IPS-18a (cell line): ENCODE results near the gene TAX1BP3.
A peak's percentile ranks its signal among the peaks of the same experiment; 100 is the strongest.

Experiments used
- H3K27ac ChIP-seq: one replicate; pipeline ENCODE4 v1.5.1; 2013; ENCODE audit warnings: low read length
- H3K27me3 ChIP-seq: one replicate; pipeline ENCODE4 v1.6.1; 2013; ENCODE audit warnings: mild to moderate bottlenecking, low read length; ENCODE audit not compliant: control insufficient read depth, insufficient read depth
- H3K36me3 ChIP-seq: one replicate; pipeline ENCODE4 v1.6.1; 2013; ENCODE audit warnings: low read depth, low read length; ENCODE audit not compliant: control insufficient read depth
- H3K4me1 ChIP-seq: one replicate; pipeline ENCODE4 v1.6.1; 2013; ENCODE audit warnings: low read depth, low read length; ENCODE audit not compliant: control insufficient read depth
- H3K4me3 ChIP-seq: one replicate; pipeline ENCODE4 v1.5.1; 2013; ENCODE audit warnings: low read length
- H3K9ac ChIP-seq: one replicate; pipeline ENCODE4 v1.6.1; 2013; ENCODE audit warnings: mild to moderate bottlenecking, low read length, moderate library complexity
- H3K9me3 ChIP-seq: one replicate; pipeline ENCODE4 v1.6.1; 2013; ENCODE audit warnings: low read depth, low read length; ENCODE audit not compliant: control insufficient read depth

Gene TAX1BP3

GRCh38 chr17:3667366-3668278, 756 bp downstream of the TAX1BP3 start:
- Histone ChIP-seq H3K27me3 (no peaks in the 10 kb centered on the region), H3K4me3 (peak overlapping the region; percentile 92), H3K9me3 (no peaks in the 10 kb centered on the region), H3K36me3 (no peaks in the 10 kb centered on the region), H3K27ac (peak overlapping the region; percentile 64), H3K4me1 (peaks cover 3% of the 10 kb centered on the region), H3K9ac (peak overlapping the region; percentile 82)

GRCh38 chr17:3666516-3666915, 1.9 kb downstream of the TAX1BP3 start:
- no peak overlapping the region for H3K4me3 ChIP-seq
- H3K27ac ChIP-seq, result no peak overlapping the region
- no peaks in the 10 kb centered on the region for H3K9me3 ChIP-seq
- H3K9ac ChIP-seq, result no peak overlapping the region
- H3K36me3 ChIP-seq, result no peaks in the 10 kb centered on the region
- H3K4me1 ChIP-seq, result peaks cover 3% of the 10 kb centered on the region
- H3K27me3 ChIP-seq, result no peaks in the 10 kb centered on the region

- H3K27ac ChIP-seq, result no peak overlapping the region
Measured at GRCh38 chr17:3665834-3666233, 2.5 kb downstream of the TAX1BP3 start.

DNA sequence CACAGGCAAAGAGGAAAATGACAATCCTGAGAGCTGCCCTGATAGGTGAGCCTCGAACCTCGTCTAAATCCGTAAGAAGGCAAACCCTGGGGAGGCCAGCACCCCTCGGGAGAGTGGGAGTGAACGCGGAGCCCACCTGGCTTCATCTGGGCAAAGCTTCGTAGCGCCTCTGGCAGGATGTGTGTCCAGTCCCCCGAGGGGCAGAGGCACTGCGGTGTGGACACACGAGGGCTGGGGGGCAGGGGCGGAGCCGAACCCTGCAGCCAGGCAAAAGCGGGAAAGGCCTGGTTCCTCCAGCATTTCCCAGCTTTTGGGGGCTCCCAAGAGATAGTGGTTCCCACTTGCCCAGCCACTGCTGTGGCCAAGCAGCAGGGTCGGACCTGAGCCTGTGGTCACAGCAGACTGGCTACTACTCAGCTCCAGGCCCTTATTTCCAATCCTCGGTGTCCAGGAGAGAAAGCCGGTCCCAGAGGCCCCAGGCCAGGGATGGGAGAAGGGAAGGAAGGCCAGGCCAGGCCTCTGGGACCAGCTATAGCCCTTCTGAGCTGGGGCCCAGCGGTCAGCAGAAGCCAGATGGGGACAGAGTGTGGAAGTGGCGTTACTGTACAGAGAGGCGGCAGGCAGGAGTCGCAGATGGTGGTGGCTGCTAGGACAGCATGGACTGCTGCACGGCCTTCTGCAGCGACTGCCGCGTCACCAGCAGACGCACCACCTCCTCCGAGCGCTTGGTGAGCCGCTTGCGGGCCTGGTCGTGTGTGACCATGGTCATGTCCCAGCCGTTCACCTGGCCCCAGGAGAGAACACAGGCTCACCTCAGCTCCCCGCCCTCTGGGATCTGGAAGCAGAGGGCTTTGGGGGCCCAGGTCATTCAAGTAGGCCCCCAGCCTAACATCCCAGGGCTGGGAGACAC, 5.0 kb downstream of the TAX1BP3 start:
- Histone ChIP-seq H3K27ac (no peak overlapping the region), H3K36me3 (no peaks in the 10 kb centered on the region), H3K27me3 (no peaks in the 10 kb centered on the region), H3K4me3 (no peak overlapping the region), H3K9me3 (no peaks in the 10 kb centered on the region), H3K4me1 (no peaks in the 10 kb centered on the region), H3K9ac (no peak overlapping the region)

More at GRCh38 chr17:3665834-3666233, 2.5 kb downstream of the TAX1BP3 start:
- no peaks in the 10 kb centered on the region for H3K36me3 ChIP-seq
- no peaks in the 10 kb centered on the region for H3K27me3 ChIP-seq
- H3K9ac ChIP-seq, result no peak overlapping the region
- no peak overlapping the region for H3K4me3 ChIP-seq
- peaks cover 3% of the 10 kb centered on the region for H3K4me1 ChIP-seq
- no peaks in the 10 kb centered on the region for H3K9me3 ChIP-seq

DNA sequence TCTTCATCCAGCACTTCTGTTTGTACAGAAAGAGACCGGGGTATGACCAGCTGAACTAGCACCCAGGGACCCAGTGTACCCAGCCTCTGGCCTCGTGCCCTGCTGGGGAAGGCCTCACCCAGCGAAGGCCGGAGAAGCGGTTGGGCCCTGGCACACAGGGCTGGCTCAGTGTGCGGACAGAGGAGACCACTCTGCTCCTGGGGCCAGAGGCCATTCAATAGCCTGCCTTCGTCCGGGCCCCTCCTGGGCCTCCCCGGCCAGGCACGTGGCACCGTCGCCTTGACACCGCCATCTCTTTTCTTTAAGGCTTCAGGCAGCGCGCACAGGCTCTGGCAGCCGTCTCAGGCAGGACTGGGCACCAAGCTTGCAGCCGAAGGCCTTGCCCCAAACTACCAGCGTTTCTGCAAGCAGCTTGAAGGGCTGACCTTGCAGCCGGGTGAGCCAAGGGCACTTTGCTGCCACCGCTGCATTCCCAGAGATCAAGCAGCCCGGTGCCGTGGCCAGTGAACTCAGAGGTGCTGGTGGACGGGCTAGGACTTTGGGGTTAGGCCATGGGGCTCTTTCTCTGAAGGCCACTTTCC, 8.0 kb downstream of the TAX1BP3 start:
- Histone ChIP-seq H3K4me1 (no peaks in the 10 kb centered on the region), H3K27ac (no peak overlapping the region), H3K27me3 (no peaks in the 10 kb centered on the region), H3K4me3 (no peak overlapping the region), H3K36me3 (no peaks in the 10 kb centered on the region), H3K9ac (no peak overlapping the region), H3K9me3 (no peaks in the 10 kb centered on the region)

GRCh38 chr17:3659541-3660111, 8.8 kb downstream of the TAX1BP3 start:
- H3K4me3 ChIP-seq, result no peak overlapping the region
- no peak overlapping the region for H3K27ac ChIP-seq
- no peaks in the 10 kb centered on the region for H3K9me3 ChIP-seq
- H3K4me1 ChIP-seq, result no peaks in the 10 kb centered on the region
- no peak overlapping the region for H3K9ac ChIP-seq
- no peaks in the 10 kb centered on the region for H3K27me3 ChIP-seq
- no peaks in the 10 kb centered on the region for H3K36me3 ChIP-seq

DNA sequence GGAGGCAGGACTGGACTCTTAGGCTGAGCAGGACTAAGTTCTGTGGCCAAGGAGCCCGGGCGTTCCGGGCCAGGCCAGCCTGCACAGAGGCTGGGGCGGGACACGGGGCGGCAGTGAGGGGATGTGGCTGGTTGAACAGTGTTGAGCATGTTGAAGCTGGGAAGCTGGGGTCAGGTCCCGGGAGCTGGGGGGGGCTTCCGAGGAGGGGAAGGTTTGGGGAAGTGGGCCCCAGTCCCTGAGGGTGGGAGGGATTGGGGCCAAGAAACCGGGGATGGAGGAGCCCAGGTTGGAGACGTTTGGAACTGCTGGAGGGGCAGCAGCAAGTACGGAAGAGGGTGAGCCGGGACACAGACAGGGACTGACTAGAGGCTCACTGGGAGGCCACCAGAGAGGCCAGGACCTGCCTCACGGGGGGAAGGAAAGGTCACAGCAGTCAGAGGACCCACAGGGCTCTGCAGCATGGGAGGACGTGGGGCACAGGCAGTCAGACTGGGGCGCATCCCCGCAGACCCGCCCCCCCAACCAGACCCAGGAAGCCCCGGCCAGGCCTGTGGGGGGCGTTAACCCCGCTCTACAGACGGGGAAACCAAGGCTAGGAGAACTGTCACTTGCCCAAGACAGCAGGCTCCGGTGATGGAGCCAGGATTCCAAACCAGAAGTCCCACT, 9.5 kb downstream of the TAX1BP3 start:
- no peak overlapping the region for H3K4me3 ChIP-seq
- H3K36me3 ChIP-seq, result no peaks in the 10 kb centered on the region
- no peak overlapping the region for H3K27ac ChIP-seq
- H3K9me3 ChIP-seq, result no peaks in the 10 kb centered on the region
- no peaks in the 10 kb centered on the region for H3K27me3 ChIP-seq
- no peaks in the 10 kb centered on the region for H3K4me1 ChIP-seq
- H3K9ac ChIP-seq, result no peak overlapping the region

GRCh38 chr17:3657874-3658783, 10.2 kb downstream of the TAX1BP3 start:
- no peak overlapping the region for H3K4me3 ChIP-seq
- no peaks in the 10 kb centered on the region for H3K27me3 ChIP-seq
- H3K36me3 ChIP-seq, result no peaks in the 10 kb centered on the region
- H3K9ac ChIP-seq, result no peak overlapping the region
- no peaks in the 10 kb centered on the region for H3K4me1 ChIP-seq
- no peak overlapping the region for H3K27ac ChIP-seq
- no peaks in the 10 kb centered on the region for H3K9me3 ChIP-seq

DNA sequence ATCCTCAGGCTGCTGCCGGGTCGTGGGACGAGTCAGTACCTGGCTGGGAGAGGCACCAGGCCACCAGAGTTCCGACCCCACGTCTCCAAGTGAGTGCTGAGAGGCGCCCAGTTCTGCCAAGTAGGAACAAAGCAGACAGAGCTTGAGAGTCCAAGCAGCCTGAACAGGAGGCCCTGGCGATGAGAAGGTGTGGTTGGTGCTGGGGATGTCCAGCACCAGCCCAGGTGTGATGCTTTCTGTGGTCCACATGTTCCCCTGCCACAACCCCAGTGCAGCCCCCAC, 10.8 kb downstream of the TAX1BP3 start:
- H3K9me3 ChIP-seq, result no peaks in the 10 kb centered on the region
- no peak overlapping the region for H3K27ac ChIP-seq
- H3K9ac ChIP-seq, result no peak overlapping the region
- no peaks in the 10 kb centered on the region for H3K27me3 ChIP-seq
- H3K36me3 ChIP-seq, result no peaks in the 10 kb centered on the region
- H3K4me1 ChIP-seq, result no peaks in the 10 kb centered on the region
- H3K4me3 ChIP-seq, result no peak overlapping the region

GRCh38 chr17:3656755-3657587, 11.4 kb downstream of the TAX1BP3 start:
- no peak overlapping the region for H3K9ac ChIP-seq
- no peaks in the 10 kb centered on the region for H3K27me3 ChIP-seq
- H3K4me1 ChIP-seq, result no peaks in the 10 kb centered on the region
- no peak overlapping the region for H3K27ac ChIP-seq
- H3K4me3 ChIP-seq, result no peak overlapping the region
- no peaks in the 10 kb centered on the region for H3K36me3 ChIP-seq
- no peaks in the 10 kb centered on the region for H3K9me3 ChIP-seq
